ENCODE data around the gene PDXDC1.
"Not testable (repeated sequence)": the region's sequence is repeated elsewhere in the genome, so short reads cannot be mapped to it uniquely, and the experiment has no call there.

DNA sequence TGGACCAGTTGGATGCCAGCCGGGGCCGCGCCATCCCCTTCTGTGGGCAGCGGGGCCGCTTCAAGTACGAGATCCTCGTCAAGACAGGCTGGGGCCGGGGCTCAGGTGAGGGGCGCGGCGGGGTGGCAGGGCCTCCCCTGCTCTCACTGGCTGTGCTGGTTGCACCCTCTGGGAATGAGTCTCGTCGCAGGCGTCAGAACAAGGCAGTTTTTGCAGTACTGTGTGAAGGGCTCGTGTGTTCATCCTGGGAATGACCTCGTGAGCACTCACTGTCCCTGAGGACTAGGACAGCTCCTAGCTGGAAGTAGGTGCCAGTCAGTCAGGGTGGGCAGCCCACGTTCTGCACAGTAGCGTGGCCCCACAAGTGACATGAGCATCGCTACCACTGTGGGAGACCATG, 43.9 kb upstream of the PDXDC1 start:
- TF ChIP-seq RAD21 (CRISPR knock-in tag; conservative IDR thresholded peaks at IDR 0.05 in 1 of 2, IDR thresholded peaks at IDR 0.05 in 1 of 2); ZBTB33 (CRISPR knock-in tag; IDR thresholded peaks at IDR 0.05); ESRRB (CRISPR knock-in tag; IDR thresholded peaks at IDR 0.05; ENCODE audit: borderline replicate concordance); NONO (IDR thresholded peaks at IDR 0.05; ENCODE audit: low read depth in 2 of 2, low read length in 1 of 2); HMG20B (CRISPR knock-in tag; IDR thresholded peaks at IDR 0.05); RBM22 (IDR thresholded peaks at IDR 0.05; ENCODE audit: low read depth, low read length, poor library complexity, severe bottlenecking); NFE2L1 (tag; IDR thresholded peaks at IDR 0.05; ENCODE audit: borderline replicate concordance, low read depth); MAFF (IDR thresholded peaks at IDR 0.05; ENCODE audit: low read length): not testable (repeated sequence)
- TF ChIP-seq, protein P1, sequence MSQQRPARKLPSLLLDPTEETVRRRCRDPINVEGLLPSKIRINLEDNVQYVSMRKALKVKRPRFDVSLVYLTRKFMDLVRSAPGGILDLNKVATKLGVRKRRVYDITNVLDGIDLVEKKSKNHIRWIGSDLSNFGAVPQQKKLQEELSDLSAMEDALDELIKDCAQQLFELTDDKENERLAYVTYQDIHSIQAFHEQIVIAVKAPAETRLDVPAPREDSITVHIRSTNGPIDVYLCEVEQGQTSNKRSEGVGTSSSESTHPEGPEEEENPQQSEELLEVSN (IDR thresholded peaks at IDR 0.05; ENCODE audit: borderline replicate concordance in 1 of 2, extremely low read depth in 1 of 2, insufficient read depth in 1 of 2, insufficient read length in 1 of 2, low read depth in 1 of 2, low read length in 1 of 2, poor library complexity in 1 of 2, severe bottlenecking in 1 of 2), result not testable (repeated sequence)
- TF ChIP-seq, protein P2, sequence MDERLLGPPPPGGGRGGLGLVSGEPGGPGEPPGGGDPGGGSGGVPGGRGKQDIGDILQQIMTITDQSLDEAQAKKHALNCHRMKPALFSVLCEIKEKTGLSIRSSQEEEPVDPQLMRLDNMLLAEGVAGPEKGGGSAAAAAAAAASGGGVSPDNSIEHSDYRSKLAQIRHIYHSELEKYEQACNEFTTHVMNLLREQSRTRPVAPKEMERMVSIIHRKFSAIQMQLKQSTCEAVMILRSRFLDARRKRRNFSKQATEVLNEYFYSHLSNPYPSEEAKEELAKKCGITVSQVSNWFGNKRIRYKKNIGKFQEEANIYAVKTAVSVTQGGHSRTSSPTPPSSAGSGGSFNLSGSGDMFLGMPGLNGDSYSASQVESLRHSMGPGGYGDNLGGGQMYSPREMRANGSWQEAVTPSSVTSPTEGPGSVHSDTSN (CRISPR knock-in tag; IDR thresholded peaks at IDR 0.05; ENCODE audit: low read depth), result not testable (repeated sequence)
- TF ChIP-seq, protein P2 (tag; conservative IDR thresholded peaks at IDR 0.05; ENCODE audit: low read depth), result not testable (repeated sequence)
- TF ChIP-seq, protein P3, sequence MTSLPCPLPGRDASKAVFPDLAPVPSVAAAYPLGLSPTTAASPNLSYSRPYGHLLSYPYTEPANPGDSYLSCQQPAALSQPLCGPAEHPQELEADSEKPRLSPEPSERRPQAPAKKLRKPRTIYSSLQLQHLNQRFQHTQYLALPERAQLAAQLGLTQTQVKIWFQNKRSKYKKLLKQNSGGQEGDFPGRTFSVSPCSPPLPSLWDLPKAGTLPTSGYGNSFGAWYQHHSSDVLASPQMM (CRISPR knock-in tag; IDR thresholded peaks at IDR 0.05), result not testable (repeated sequence)

Measured in K562 (cell line).